ENCODE measurements around the gene TTC27.

GRCh38 chr2:32748158-32748557, 120.3 kb downstream of the TTC27 start:
- no peak for TF ChIP-seq ZBTB37 (CRISPR knock-in tag; IDR thresholded peaks at IDR 0.05)
- TF ChIP-seq KDM5A (IDR thresholded peaks at IDR 0.05; ENCODE audit: borderline replicate concordance, low read length): no peak
- TF ChIP-seq EP300 (IDR thresholded peaks at IDR 0.05; ENCODE audit: low read depth in 2 of 2, low read length in 2 of 2): no peak
- TF ChIP-seq EP300 (CRISPR knock-in tag; IDR thresholded peaks at IDR 0.05; ENCODE audit: borderline replicate concordance): no peak
- no peak for TF ChIP-seq USF2 (IDR thresholded peaks at IDR 0.05; ENCODE audit: low read depth, low read length)
- no peak for TF ChIP-seq USF2 (CRISPR knock-in tag; IDR thresholded peaks at IDR 0.05; ENCODE audit: borderline replicate concordance)
- no peak for TF ChIP-seq HOXD1 (CRISPR knock-in tag; IDR thresholded peaks at IDR 0.05)
- TF ChIP-seq HMG20A (CRISPR knock-in tag; IDR thresholded peaks at IDR 0.05; ENCODE audit: borderline replicate concordance): no peak
- no peak for TF ChIP-seq ZBTB2 (CRISPR knock-in tag; IDR thresholded peaks at IDR 0.05; ENCODE audit: low read depth)
- no peak for TF ChIP-seq CTCF (CRISPR knock-in tag; IDR thresholded peaks at IDR 0.05)

Data from HepG2 (cell line).